CD4-positive, alpha-beta memory T cell (primary cell): ENCODE measurements around the gene DOCK11. TPM values are rescaled to one million over a fixed set of nuclear protein-coding genes. Genes with fewer than 3 reads are reported as not detected.
"Not testable (repeated sequence)": the region's sequence is repeated elsewhere in the genome, so short reads cannot be mapped to it uniquely, and the experiment has no call there.

Experiments
- CTCF ChIA-PET: fragments of 350-600 bp; sonication (Branson Sonifier 250); formaldehyde crosslinking; loops from one replicate; lab custom pipeline; 2021; ENCODE audit warnings: inconsistent platforms; ENCODE audit not compliant: partially characterized antibody; lab: Charles Lee
- POLR2A ChIA-PET: fragments of 350-600 bp; sonication (Branson Sonifier 250); formaldehyde crosslinking; loops from one replicate; lab custom pipeline; 2021; ENCODE audit not compliant: partially characterized antibody; lab: Charles Lee
- DNase-seq, 5 donors: peaks; one replicate each; pipeline versions ENCODE4 v3.0.0 to v3.0.0-alpha.2; 2020 to 2022; ENCODE audit warnings: mixed read lengths in 1 of 5
- H3K27ac ChIP-seq: one replicate; pipeline ENCODE4 v1.7.0; 2013; ENCODE audit warnings: low read depth, low read length
- H3K27me3 ChIP-seq: 2 replicates; pipeline ENCODE4 v1.7.0; 2013; ENCODE audit warnings: mild to moderate bottlenecking, low read length, moderate library complexity; ENCODE audit not compliant: insufficient read depth
- H3K36me3 ChIP-seq: 2 replicates; pipeline ENCODE4 v1.7.0; 2013; ENCODE audit warnings: mild to moderate bottlenecking, low read length, moderate library complexity; ENCODE audit not compliant: insufficient read depth
- H3K4me1 ChIP-seq: 2 replicates; pipeline ENCODE4 v1.7.0; 2013; ENCODE audit warnings: mild to moderate bottlenecking, low read length, moderate library complexity; ENCODE audit not compliant: insufficient read depth
- H3K4me3 ChIP-seq, 2 donors: one replicate each; pipeline ENCODE4 v1.7.0; 2013; ENCODE audit warnings: low read length in 2 of 2, mild to moderate bottlenecking in 1 of 2
- H3K9me3 ChIP-seq, 2 donors: one replicate each; pipeline ENCODE4 v1.7.0; 2013; ENCODE audit warnings: low read length in 2 of 2, control low read depth in 1 of 2; ENCODE audit not compliant: control insufficient read depth in 1 of 2
- H3K27ac Mint-ChIP-seq, 7 donors: one replicate each; pipeline ENCODE4 v1.8.0; 2020 to 2021; ENCODE audit warnings: mixed read lengths in 7 of 7, mild to moderate bottlenecking in 6 of 7, inconsistent platforms in 3 of 7, moderate library complexity in 3 of 7
- H3K27me3 Mint-ChIP-seq, 2 donors: one replicate each; pipeline ENCODE4 v1.8.0; 2020 to 2021; ENCODE audit warnings: mixed read lengths in 2 of 2
- H3K36me3 Mint-ChIP-seq, 2 donors: one replicate each; pipeline ENCODE4 v1.8.0; 2020 to 2021; ENCODE audit warnings: mixed read lengths in 2 of 2, inconsistent platforms in 1 of 2, mild to moderate bottlenecking in 1 of 2
- H3K4me1 Mint-ChIP-seq, 4 donors: one replicate each; pipeline ENCODE4 v1.8.0; 2020 to 2021; ENCODE audit warnings: mixed read lengths in 4 of 4, mild to moderate bottlenecking in 1 of 4
- H3K4me3 Mint-ChIP-seq, 8 donors: one replicate each; pipeline ENCODE4 v1.8.0; 2020 to 2021; ENCODE audit warnings: mixed read lengths in 8 of 8, mild to moderate bottlenecking in 7 of 8, moderate library complexity in 6 of 8, inconsistent platforms in 3 of 8
- H3K9me3 Mint-ChIP-seq, 8 donors: one replicate each; pipeline ENCODE4 v1.8.0; 2020 to 2021; ENCODE audit warnings: mixed read lengths in 8 of 8, mild to moderate bottlenecking in 5 of 8, inconsistent platforms in 3 of 8, moderate library complexity in 1 of 8
- intact Hi-C: fragments of 100-400 bp; cut with micrococcal nuclease; formaldehyde crosslinking; loops from one replicate; pipeline ENCODE4 v1.15.1; 2023
- polyA plus RNA-seq, 2 donors: library from polyadenylated mRNA; unstranded; fragments of 300-500 nt; fragmentation: Illumina TruSeq; gene quantifications; one replicate each; pipeline ENCODE4 v1.2.3, GENCODE V29; 2021
- total RNA-seq, 2 experiments: library from RNA; stranded (reverse); gene quantifications; one replicate each; pipeline ENCODE4 v1.2.3, GENCODE V29; 2021

The DOCK11 gene
- total and polyA plus RNA-seq, 4 experiments from 2014 or later, result 14.5 to 112 (median 75.0) TPM

- Histone ChIP-seq H3K27me3 (no peaks in the 10 kb centered on the region), H3K4me1 (no peaks in the 10 kb centered on the region), H3K9me3 (no peaks in the 10 kb centered on the region), H3K27ac (no peak overlapping the region), H3K4me3 (no peak overlapping the region), H3K36me3 (peaks cover 49% of the 10 kb centered on the region)
- Mint-ChIP-seq H3K27ac (peak overlapping the region in 1 of 7 donors; percentile 22), H3K9me3 (no peaks in the 10 kb centered on the region), H3K4me1 (peaks cover 0 to 2% (median 0%) of the 10 kb centered on the region in 4 donors), H3K4me3 (no peak overlapping the region), H3K36me3 (peaks cover 31 to 56% of the 10 kb centered on the region in 2 donors), H3K27me3 (no peaks in the 10 kb centered on the region)
- DNase-seq, result no peak
- POLR2A ChIA-PET, result interaction anchor here (1.2 kb wide), 1 partner anchor 75 kb away, joined by 3 read pairs; no protein-coding TSS in a partner anchor
- intact Hi-C loops, result no loop called here
- CTCF ChIA-PET, result no interaction called here
These were observed 76.2 kb downstream of the DOCK11 start for GRCh38 chrX:118571836-118572235.

GRCh38 chrX:118574666-118575065 lies 79.1 kb downstream of the DOCK11 start:
- Mint-ChIP-seq H3K4me1 (no peaks in the 10 kb centered on the region), H3K9me3 (no peaks in the 10 kb centered on the region), H3K27me3 (no peaks in the 10 kb centered on the region), H3K27ac (no peak overlapping the region), H3K4me3 (no peak overlapping the region), H3K36me3 (peaks cover 31 to 68% of the 10 kb centered on the region in 2 donors)
- no peaks in the 10 kb centered on the region for H3K9me3 ChIP-seq
- H3K36me3 ChIP-seq, result peaks cover 59% of the 10 kb centered on the region
- no peak overlapping the region for H3K4me3 ChIP-seq
- no peak overlapping the region for H3K27ac ChIP-seq
- CTCF ChIA-PET, result interaction anchor here (1.7 kb wide), 1 partner anchor 26 kb away, joined by 8 read pairs; no protein-coding TSS in a partner anchor
- H3K27me3 ChIP-seq, result no peaks in the 10 kb centered on the region
- intact Hi-C loops, result no loop called here
- no peaks in the 10 kb centered on the region for H3K4me1 ChIP-seq
- POLR2A ChIA-PET, result interaction anchor here (2.3 kb wide), 1 partner anchor 79 kb away, joined by 6 read pairs; the partner anchor contains the start of gene DOCK11
- no peak for DNase-seq

- Histone ChIP-seq H3K36me3 (peaks cover 53% of the 10 kb centered on the region), H3K4me1 (no peaks in the 10 kb centered on the region), H3K27ac (no peak overlapping the region), H3K4me3 (no peak overlapping the region), H3K27me3 (no peaks in the 10 kb centered on the region), H3K9me3 (no peaks in the 10 kb centered on the region)
- H3K4me3 Mint-ChIP-seq, result no peak overlapping the region
- intact Hi-C loops, result no loop called here
- no peaks in the 10 kb centered on the region for H3K9me3 Mint-ChIP-seq
- CTCF ChIA-PET, result interaction anchor here (1.0 kb wide), 1 partner anchor 28 kb away, joined by 3 read pairs; no protein-coding TSS in a partner anchor
- H3K36me3 Mint-ChIP-seq, result peaks cover 31 to 66% of the 10 kb centered on the region in 2 donors
- H3K27me3 Mint-ChIP-seq, result no peaks in the 10 kb centered on the region
- no peak for DNase-seq
- no peaks in the 10 kb centered on the region for H3K4me1 Mint-ChIP-seq
- H3K27ac Mint-ChIP-seq, result no peak overlapping the region
- POLR2A ChIA-PET, result interaction anchor here (1.4 kb wide), 1 partner anchor 81 kb away, joined by 4 read pairs; the partner anchor contains the start of gene DOCK11
These were observed 81.4 kb downstream of the DOCK11 start for GRCh38 chrX:118577041-118577440.

- peaks cover 29 to 68% of the 10 kb centered on the region in 2 donors for H3K36me3 Mint-ChIP-seq
These were observed 83.8 kb downstream of the DOCK11 start for GRCh38 chrX:118579417-118579816.

GRCh38 chrX:118582926-118583325 lies 87.3 kb downstream of the DOCK11 start:
- H3K27ac ChIP-seq, H3K9me3 ChIP-seq, DNase-seq, H3K9me3 Mint-ChIP-seq, H3K4me1 Mint-ChIP-seq, H3K27me3 ChIP-seq, H3K4me3 ChIP-seq, CTCF ChIA-PET, H3K4me3 Mint-ChIP-seq, H3K27ac Mint-ChIP-seq, POLR2A ChIA-PET, H3K27me3 Mint-ChIP-seq, intact Hi-C loops, H3K4me1 ChIP-seq: not testable (repeated sequence)
- peaks cover 41% of the 10 kb centered on the region for H3K36me3 ChIP-seq
- peaks cover 37 to 69% of the 10 kb centered on the region in 2 donors for H3K36me3 Mint-ChIP-seq

More at GRCh38 chrX:118579417-118579816, 83.8 kb downstream of the DOCK11 start:
- intact Hi-C loops, result no loop called here
- Histone ChIP-seq H3K9me3 (no peaks in the 10 kb centered on the region), H3K27ac (no peak overlapping the region), H3K27me3 (no peaks in the 10 kb centered on the region), H3K4me3 (no peak overlapping the region), H3K36me3 (peaks cover 40% of the 10 kb centered on the region), H3K4me1 (no peaks in the 10 kb centered on the region)
- no peaks in the 10 kb centered on the region for H3K9me3 Mint-ChIP-seq
- no peak overlapping the region for H3K4me3 Mint-ChIP-seq
- POLR2A ChIA-PET, result no interaction called here
- no peaks in the 10 kb centered on the region for H3K27me3 Mint-ChIP-seq
- CTCF ChIA-PET, result no interaction called here
- DNase-seq, result no peak
- H3K27ac Mint-ChIP-seq, result peak overlapping the region in 1 of 7 donors; percentile 52
- H3K4me1 Mint-ChIP-seq, result no peaks in the 10 kb centered on the region

GRCh38 chrX:118583781-118584180 lies 88.2 kb downstream of the DOCK11 start:
- no peaks in the 10 kb centered on the region for H3K4me1 Mint-ChIP-seq
- H3K4me3 Mint-ChIP-seq, result no peak overlapping the region
- no peaks in the 10 kb centered on the region for H3K9me3 ChIP-seq
- H3K9me3 Mint-ChIP-seq, result no peaks in the 10 kb centered on the region
- POLR2A ChIA-PET, result no interaction called here
- no peaks in the 10 kb centered on the region for H3K27me3 Mint-ChIP-seq
- H3K27me3 ChIP-seq, result no peaks in the 10 kb centered on the region
- no peak for DNase-seq
- H3K4me1 ChIP-seq, result no peaks in the 10 kb centered on the region
- H3K4me3 ChIP-seq, result no peak overlapping the region
- peaks cover 42% of the 10 kb centered on the region for H3K36me3 ChIP-seq
- H3K27ac Mint-ChIP-seq, result no peak overlapping the region
- intact Hi-C loops, result no loop called here
- H3K27ac ChIP-seq, result no peak overlapping the region
- CTCF ChIA-PET, result interaction anchor here (0.6 kb wide), 1 partner anchor 26 kb away, joined by 5 read pairs; no protein-coding TSS in a partner anchor
- peaks cover 39 to 71% of the 10 kb centered on the region in 2 donors for H3K36me3 Mint-ChIP-seq

GRCh38 chrX:118585296-118585695 lies 89.7 kb downstream of the DOCK11 start:
- Mint-ChIP-seq H3K27ac (peak overlapping the region in 2 of 7 donors; percentile 42 to 61), H3K4me1 (no peaks in the 10 kb centered on the region), H3K9me3 (no peaks in the 10 kb centered on the region), H3K36me3 (peaks cover 32 to 73% of the 10 kb centered on the region in 2 donors), H3K4me3 (no peak overlapping the region), H3K27me3 (no peaks in the 10 kb centered on the region)
- H3K27ac ChIP-seq, result no peak overlapping the region
- no peak overlapping the region for H3K4me3 ChIP-seq
- peaks cover 49% of the 10 kb centered on the region for H3K36me3 ChIP-seq
- no peaks in the 10 kb centered on the region for H3K27me3 ChIP-seq
- ChIA-PET POLR2A (interaction anchor here (1.7 kb wide), 1 partner anchor 15 kb away, joined by 3 read pairs; no protein-coding TSS in a partner anchor), CTCF (no interaction called here)
- DNase-seq, result no peak
- intact Hi-C loops, result no loop called here
- H3K4me1 ChIP-seq, result no peaks in the 10 kb centered on the region
- H3K9me3 ChIP-seq, result no peaks in the 10 kb centered on the region
